Endothelial cell of umbilical vein (primary cell): ENCODE measurements around the gene POP7.
"Not testable (repeated sequence)": the region's sequence is repeated elsewhere in the genome, so short reads cannot be mapped to it uniquely, and the experiment has no call there.

ENCODE experiments used
- FOS ChIP-seq: IDR thresholded peaks from 2 replicates; pipeline ENCODE4 v1.6.1; 2011; ENCODE audit warnings: mild to moderate bottlenecking, low read length, moderate library complexity, borderline replicate concordance; ENCODE audit not compliant: insufficient read depth
- POLR2A ChIP-seq: IDR thresholded peaks from 2 replicates; pipeline ENCODE4 v1.6.1; 2012; ENCODE audit warnings: low read depth, mild to moderate bottlenecking, control low read depth, low read length
- TF ChIP-seq, protein P1 (sequence below), 2 donors: IDR thresholded peaks; 1 replicate in 1 of 2; 2 replicates in 1 of 2; pipeline ENCODE4 v1.5.1; 2011; ENCODE audit warnings: low read length in 2 of 2, mild to moderate bottlenecking in 2 of 2, moderate library complexity in 2 of 2, control low read depth in 1 of 2, inconsistent platforms in 1 of 2, low read depth in 1 of 2; ENCODE audit not compliant: insufficient read depth in 1 of 2; ENCODE audit errors: extremely low read depth in 1 of 2

DNA sequence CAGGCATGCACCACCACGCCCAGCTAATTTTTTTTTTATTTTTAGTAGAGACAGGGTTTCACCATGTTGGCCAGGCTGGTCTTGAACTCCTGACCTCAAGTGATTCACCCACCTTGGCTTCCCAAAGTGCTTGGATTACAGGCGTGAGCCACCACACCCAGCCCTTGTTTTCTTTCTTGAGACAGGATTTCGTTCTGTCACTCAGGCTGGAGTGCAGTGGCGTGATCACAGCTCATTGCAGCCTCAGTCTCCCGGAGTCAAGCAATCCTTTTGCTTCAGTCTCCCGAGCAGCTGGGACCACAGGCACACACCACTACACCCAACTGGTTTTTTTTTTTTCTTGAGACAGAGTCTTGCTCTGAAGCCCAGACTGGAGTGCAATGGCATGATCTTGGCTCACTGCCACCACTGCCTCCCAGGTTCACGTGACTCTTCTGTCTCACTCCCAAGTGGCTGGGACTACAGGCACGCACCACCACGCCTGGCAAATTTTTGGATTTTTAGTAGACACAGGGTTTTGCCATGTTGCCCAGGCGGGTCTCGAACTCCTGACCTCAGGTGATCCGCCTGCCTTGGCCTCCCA lies 43.6 kb upstream of the POP7 start:
- TF ChIP-seq, protein P1, sequence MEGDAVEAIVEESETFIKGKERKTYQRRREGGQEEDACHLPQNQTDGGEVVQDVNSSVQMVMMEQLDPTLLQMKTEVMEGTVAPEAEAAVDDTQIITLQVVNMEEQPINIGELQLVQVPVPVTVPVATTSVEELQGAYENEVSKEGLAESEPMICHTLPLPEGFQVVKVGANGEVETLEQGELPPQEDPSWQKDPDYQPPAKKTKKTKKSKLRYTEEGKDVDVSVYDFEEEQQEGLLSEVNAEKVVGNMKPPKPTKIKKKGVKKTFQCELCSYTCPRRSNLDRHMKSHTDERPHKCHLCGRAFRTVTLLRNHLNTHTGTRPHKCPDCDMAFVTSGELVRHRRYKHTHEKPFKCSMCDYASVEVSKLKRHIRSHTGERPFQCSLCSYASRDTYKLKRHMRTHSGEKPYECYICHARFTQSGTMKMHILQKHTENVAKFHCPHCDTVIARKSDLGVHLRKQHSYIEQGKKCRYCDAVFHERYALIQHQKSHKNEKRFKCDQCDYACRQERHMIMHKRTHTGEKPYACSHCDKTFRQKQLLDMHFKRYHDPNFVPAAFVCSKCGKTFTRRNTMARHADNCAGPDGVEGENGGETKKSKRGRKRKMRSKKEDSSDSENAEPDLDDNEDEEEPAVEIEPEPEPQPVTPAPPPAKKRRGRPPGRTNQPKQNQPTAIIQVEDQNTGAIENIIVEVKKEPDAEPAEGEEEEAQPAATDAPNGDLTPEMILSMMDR (IDR thresholded peaks at IDR 0.05; ENCODE audit: extremely low read depth in 1 of 2, insufficient read depth in 1 of 2, low read depth in 1 of 2, low read length in 2 of 2), result not testable (repeated sequence)
- TF ChIP-seq POLR2A, FOS: not testable (repeated sequence)
